GM06990 (cell line): ENCODE data around the gene PBX2.

Experiments used
- DNase-seq: peaks from one replicate; pipeline ENCODE4 v3.0.0-alpha.2; 2011; ENCODE audit not compliant: insufficient read length; ENCODE audit errors: extremely low read depth
- H3K27me3 ChIP-seq: replicated peaks from 2 replicates; pipeline ENCODE4 v1.6.0; 2011; ENCODE audit warnings: low read length; ENCODE audit not compliant: control insufficient read depth, insufficient read depth
- H3K36me3 ChIP-seq: 2 replicates; pipeline ENCODE4 v1.5.1; 2011; ENCODE audit warnings: low read length; ENCODE audit not compliant: control insufficient read depth, insufficient read depth
- H3K4me3 ChIP-seq: replicated peaks from 2 replicates; pipeline ENCODE4 v1.5.1; 2011; ENCODE audit warnings: low read depth, mild to moderate bottlenecking, control low read depth, low read length
- TF ChIP-seq, protein P1 (sequence below): IDR thresholded peaks from 2 replicates; pipeline ENCODE4 v1.5.1; 2011; ENCODE audit warnings: low read length, control low read depth, mild to moderate bottlenecking, inconsistent platforms; ENCODE audit not compliant: insufficient read depth, poor library complexity, severe bottlenecking

Gene PBX2, protein sequence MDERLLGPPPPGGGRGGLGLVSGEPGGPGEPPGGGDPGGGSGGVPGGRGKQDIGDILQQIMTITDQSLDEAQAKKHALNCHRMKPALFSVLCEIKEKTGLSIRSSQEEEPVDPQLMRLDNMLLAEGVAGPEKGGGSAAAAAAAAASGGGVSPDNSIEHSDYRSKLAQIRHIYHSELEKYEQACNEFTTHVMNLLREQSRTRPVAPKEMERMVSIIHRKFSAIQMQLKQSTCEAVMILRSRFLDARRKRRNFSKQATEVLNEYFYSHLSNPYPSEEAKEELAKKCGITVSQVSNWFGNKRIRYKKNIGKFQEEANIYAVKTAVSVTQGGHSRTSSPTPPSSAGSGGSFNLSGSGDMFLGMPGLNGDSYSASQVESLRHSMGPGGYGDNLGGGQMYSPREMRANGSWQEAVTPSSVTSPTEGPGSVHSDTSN

DNA sequence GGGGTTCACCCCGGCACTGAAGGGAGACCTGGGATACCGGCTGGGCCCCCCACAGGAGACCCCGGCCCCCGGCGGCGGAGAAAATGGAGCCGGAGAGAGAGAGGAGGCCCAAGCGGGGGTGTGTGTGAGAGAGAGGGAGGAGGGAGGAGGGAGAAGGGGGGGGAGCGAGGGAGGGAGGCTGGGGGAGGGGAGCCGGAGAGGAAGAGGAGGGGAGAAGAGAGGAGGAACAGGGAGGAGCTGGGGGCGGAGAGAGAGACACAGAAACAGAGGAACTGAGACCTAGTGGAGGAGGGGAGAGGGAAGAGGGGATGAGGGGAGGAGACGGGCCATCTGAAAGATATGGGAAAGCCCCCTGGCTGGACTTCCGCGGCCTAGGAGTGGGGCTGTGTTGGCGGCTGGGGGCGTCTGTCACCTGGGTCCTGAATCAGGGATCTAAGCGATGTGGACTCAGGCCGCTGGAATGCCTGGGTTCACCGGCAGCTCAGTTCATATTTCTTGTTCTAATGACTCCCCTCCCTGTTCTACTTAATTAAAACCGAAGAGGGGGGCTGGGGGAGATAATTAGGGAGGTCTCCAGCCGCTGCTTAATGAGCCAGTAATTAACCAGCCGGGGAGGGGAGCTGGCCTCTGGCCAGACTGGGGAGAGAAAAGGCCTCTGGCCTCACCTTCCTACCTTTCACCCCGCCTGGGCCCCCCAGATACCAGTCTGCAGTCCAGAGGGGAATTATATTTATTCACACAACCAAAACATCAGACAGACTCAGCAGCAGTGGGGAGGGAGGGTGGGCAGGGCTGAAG, at the start of gene PBX2:
PBX2 (minus strand) TSS at position 149 of the 798 bp plus-strand sequence. CDS start 287 bp downstream, outside the sequence.
- TF ChIP-seq, protein P1, sequence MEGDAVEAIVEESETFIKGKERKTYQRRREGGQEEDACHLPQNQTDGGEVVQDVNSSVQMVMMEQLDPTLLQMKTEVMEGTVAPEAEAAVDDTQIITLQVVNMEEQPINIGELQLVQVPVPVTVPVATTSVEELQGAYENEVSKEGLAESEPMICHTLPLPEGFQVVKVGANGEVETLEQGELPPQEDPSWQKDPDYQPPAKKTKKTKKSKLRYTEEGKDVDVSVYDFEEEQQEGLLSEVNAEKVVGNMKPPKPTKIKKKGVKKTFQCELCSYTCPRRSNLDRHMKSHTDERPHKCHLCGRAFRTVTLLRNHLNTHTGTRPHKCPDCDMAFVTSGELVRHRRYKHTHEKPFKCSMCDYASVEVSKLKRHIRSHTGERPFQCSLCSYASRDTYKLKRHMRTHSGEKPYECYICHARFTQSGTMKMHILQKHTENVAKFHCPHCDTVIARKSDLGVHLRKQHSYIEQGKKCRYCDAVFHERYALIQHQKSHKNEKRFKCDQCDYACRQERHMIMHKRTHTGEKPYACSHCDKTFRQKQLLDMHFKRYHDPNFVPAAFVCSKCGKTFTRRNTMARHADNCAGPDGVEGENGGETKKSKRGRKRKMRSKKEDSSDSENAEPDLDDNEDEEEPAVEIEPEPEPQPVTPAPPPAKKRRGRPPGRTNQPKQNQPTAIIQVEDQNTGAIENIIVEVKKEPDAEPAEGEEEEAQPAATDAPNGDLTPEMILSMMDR = no peak
- Histone ChIP-seq H3K27me3 (no peaks in the 10 kb centered on the region), H3K36me3 (peaks cover 12% of the 10 kb centered on the region), H3K4me3 (peak within 1 kb of the TSS; percentile 92)
- peak; percentile 85 for DNase-seq

DNA sequence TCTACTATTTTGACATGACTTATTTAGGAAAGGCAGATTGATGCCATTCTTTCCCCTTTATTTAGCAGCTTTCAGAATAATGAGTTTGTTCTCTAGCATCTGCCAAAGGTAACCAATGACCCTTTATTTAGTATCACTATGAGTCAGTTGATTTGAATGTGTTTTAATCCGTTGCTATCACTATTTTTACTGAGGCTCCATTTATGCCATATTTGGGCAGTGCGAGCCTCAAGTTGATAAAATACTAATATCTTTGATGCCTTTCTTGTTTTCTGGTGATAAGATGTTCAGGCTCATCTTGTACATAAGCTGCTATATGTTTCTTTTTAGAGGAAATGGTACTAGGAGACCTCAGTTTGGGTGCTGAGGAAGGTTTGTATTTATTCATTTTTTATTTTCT, 49.5 kb upstream of the PBX2 start:
- TF ChIP-seq, protein P1 = no peak
- Histone ChIP-seq H3K4me3 (no peak overlapping the region), H3K36me3 (no peaks in the 10 kb centered on the region), H3K27me3 (no peaks in the 10 kb centered on the region)
- DNase-seq = no peak

DNA sequence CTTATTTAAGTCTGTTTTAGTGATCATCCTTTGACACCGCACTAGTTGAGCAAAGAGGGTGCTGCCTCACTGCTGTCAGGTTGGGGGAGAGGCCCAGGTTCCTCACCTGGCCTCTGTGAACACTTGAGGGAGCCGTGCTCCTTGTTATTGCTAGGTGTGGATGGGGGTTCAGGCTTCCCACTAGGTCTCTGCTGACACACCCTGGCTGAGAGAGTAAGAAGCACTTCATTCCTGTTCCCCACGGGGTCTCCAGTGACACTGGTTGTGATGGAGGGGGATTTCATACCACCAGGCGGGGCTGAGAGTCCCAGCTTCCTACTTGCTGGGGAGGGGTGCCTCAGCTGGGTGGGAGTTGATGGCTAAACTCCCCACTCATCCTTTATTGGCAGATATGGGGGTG, 44.9 kb upstream of the PBX2 start:
- Histone ChIP-seq H3K36me3 (no peaks in the 10 kb centered on the region), H3K4me3 (no peak overlapping the region), H3K27me3 (no peaks in the 10 kb centered on the region)
- DNase-seq = no peak
- TF ChIP-seq, protein P1 = peak; percentile 25

DNA sequence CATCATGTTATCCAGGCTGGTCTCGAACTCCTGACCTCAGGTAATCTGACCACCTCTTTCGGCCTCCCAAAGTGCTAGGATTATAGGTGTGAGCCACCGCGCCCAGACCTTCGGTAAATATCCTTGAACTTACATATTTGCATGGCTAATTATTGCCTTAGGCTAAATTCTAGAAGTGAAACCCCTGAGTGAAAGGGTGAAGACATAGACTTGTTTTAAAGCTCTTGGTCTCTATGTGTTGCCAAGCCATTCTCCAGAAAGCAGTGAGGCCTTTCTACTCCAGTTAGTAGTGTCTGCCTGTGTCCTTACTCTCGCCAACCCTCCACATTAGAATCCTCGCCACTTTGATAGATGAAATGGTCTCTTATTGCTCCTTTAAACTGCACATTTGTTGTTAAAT, 36.4 kb upstream of the PBX2 start:
- no peak for DNase-seq
- H3K36me3 ChIP-seq = no peaks in the 10 kb centered on the region
- TF ChIP-seq, protein P1 = no peak
- H3K4me3 ChIP-seq = no peak overlapping the region
- H3K27me3 ChIP-seq = no peaks in the 10 kb centered on the region

DNA sequence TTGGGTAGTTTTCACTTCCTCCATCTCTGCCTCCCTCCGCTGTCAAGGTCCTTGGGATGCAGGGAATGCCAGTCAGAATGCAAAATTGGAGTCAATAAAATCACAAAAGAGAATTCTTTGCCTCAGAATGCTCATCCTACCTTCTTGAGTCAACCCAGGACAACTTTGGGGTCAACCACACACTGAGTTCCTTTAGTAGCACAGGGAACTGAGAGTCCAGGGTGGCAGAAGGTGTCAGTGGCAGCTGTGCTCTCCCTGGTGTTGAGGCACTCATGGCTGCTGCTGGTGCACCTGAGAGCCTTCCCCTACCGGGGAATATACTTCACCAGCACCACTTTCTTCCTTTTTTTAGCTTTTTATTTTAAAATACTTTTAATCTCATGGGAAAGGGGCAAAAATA, 34.7 kb upstream of the PBX2 start:
- no peaks in the 10 kb centered on the region for H3K36me3 ChIP-seq
- H3K27me3 ChIP-seq = no peaks in the 10 kb centered on the region; the same call in 1 of the 2 replicates
- DNase-seq = peak; percentile 36
- no peak overlapping the region for H3K4me3 ChIP-seq
- TF ChIP-seq, protein P1 = no peak
